Left ventricle myocardium inferior (tissue), 1 donor: ENCODE measurements around the gene KRTAP3-3. TPM values are rescaled to one million over a fixed set of nuclear protein-coding genes. Genes with fewer than 3 reads are reported as not detected.

ENCODE experiments used
- DNase-seq: peaks from one replicate; pipeline ENCODE4 v3.0.0-alpha.2; 2020
- H3K27ac ChIP-seq: fragments of 200-600 bp; replicated peaks from 2 replicates; pipeline ENCODE4 v1.8.0; 2021
- H3K27me3 ChIP-seq: fragments of 200-600 bp; 2 replicates; pipeline ENCODE4 v1.8.0; 2021; ENCODE audit warnings: low read depth
- H3K36me3 ChIP-seq: fragments of 200-600 bp; 2 replicates; pipeline ENCODE4 v1.8.0; 2021
- H3K4me1 ChIP-seq: fragments of 200-600 bp; 2 replicates; pipeline ENCODE4 v1.8.0; 2021
- H3K4me3 ChIP-seq: fragments of 200-600 bp; 2 replicates; pipeline ENCODE4 v1.8.0; 2021; ENCODE audit warnings: mild to moderate bottlenecking, moderate library complexity
- H3K9me3 ChIP-seq: fragments of 200-600 bp; replicated peaks from 2 replicates; pipeline ENCODE4 v1.8.0; 2021
- CTCF ChIP-seq: fragments of 200-600 bp; IDR thresholded peaks from 2 replicates; pipeline ENCODE4 v1.8.0; 2021; ENCODE audit warnings: antibody characterized with exemption, mild to moderate bottlenecking, borderline replicate concordance
- intact Hi-C: fragments of 100-400 bp; cut with micrococcal nuclease; formaldehyde crosslinking; loops from one replicate; pipeline ENCODE4 v1.11.0; 2022
- total RNA-seq: library from RNA; stranded (reverse); fragmentation: NEBNext Ultra II Directional; extraction: Animal tissue kit (Norgen Biotek cat#: 25700); gene quantifications from one replicate; pipeline ENCODE4 v1.2.1, GENCODE V29; 2021
- donor health status: DM: no; HTN: yes; CAD: no; lungs with severe emphysema.

Gene KRTAP3-3
- total RNA-seq, 1 donor from 2014 or later: not detected

GRCh38 chr17:41026715-41027471 is 32.9 kb upstream of the KRTAP3-3 start, which contains the start of gene KRTAP1-5:
Gene KRTAP1-5, minus strand, starts transcription at chr17:41027208. Its CDS starts 53 bp downstream, at chr17:41027155.
- no peak for DNase-seq
- no peak for TF ChIP-seq CTCF
- no peaks in the 10 kb centered on the region for H3K36me3 ChIP-seq
- no peak within 1 kb of the TSS for H3K27ac ChIP-seq
- peaks cover 63% of the 10 kb centered on the region for H3K27me3 ChIP-seq
- intact Hi-C loops: no loop called here
- no peaks in the 10 kb centered on the region for H3K9me3 ChIP-seq
- no peaks in the 10 kb centered on the region for H3K4me1 ChIP-seq
- no peak within 1 kb of the TSS for H3K4me3 ChIP-seq

- no peak for DNase-seq
- no peak for TF ChIP-seq CTCF
- no peaks in the 10 kb centered on the region for H3K36me3 ChIP-seq
- no peaks in the 10 kb centered on the region for H3K4me1 ChIP-seq
- H3K9me3 ChIP-seq: no peaks in the 10 kb centered on the region
- H3K27ac ChIP-seq: no peak overlapping the region
- intact Hi-C loops: no loop called here
- no peak overlapping the region for H3K4me3 ChIP-seq
- peaks cover 44% of the 10 kb centered on the region for H3K27me3 ChIP-seq
Observed at GRCh38 chr17:41024697-41025096, 30.7 kb upstream of the KRTAP3-3 start.

GRCh38 chr17:41020336-41020735 is 26.4 kb upstream of the KRTAP3-3 start:
- H3K27ac ChIP-seq: no peak overlapping the region
- DNase-seq: no peak
- peaks cover 5% of the 10 kb centered on the region for H3K27me3 ChIP-seq
- intact Hi-C loops: no loop called here
- H3K4me3 ChIP-seq: no peak overlapping the region
- no peaks in the 10 kb centered on the region for H3K4me1 ChIP-seq
- no peaks in the 10 kb centered on the region for H3K36me3 ChIP-seq
- no peaks in the 10 kb centered on the region for H3K9me3 ChIP-seq
- no peak for TF ChIP-seq CTCF

- Histone ChIP-seq H3K27ac (no peak overlapping the region), H3K9me3 (no peaks in the 10 kb centered on the region), H3K27me3 (no peaks in the 10 kb centered on the region), H3K4me3 (no peak overlapping the region), H3K4me1 (no peaks in the 10 kb centered on the region), H3K36me3 (no peaks in the 10 kb centered on the region)
- no peak for TF ChIP-seq CTCF
- intact Hi-C loops: no loop called here
- no peak for DNase-seq
Observed at GRCh38 chr17:41019415-41019814, 25.5 kb upstream of the KRTAP3-3 start.

GRCh38 chr17:41018541-41018940 is 24.6 kb upstream of the KRTAP3-3 start:
- Histone ChIP-seq H3K27ac (no peak overlapping the region), H3K4me1 (peaks cover 7% of the 10 kb centered on the region), H3K36me3 (no peaks in the 10 kb centered on the region), H3K4me3 (no peak overlapping the region), H3K9me3 (no peaks in the 10 kb centered on the region), H3K27me3 (no peaks in the 10 kb centered on the region)
- DNase-seq: no peak
- no peak for TF ChIP-seq CTCF
- intact Hi-C loops: no loop called here
